HG02571 (cell line): ENCODE data around the gene KNDC1.

Experiments used
- ATAC-seq: cut with Tn5 transposase; IDR thresholded peaks from one replicate; pipeline ENCODE4 v1.9.1; 2021; ENCODE audit warnings: mild to moderate bottlenecking, moderate library complexity; ENCODE audit not compliant: unreplicated experiment

KNDC1 gene

DNA sequence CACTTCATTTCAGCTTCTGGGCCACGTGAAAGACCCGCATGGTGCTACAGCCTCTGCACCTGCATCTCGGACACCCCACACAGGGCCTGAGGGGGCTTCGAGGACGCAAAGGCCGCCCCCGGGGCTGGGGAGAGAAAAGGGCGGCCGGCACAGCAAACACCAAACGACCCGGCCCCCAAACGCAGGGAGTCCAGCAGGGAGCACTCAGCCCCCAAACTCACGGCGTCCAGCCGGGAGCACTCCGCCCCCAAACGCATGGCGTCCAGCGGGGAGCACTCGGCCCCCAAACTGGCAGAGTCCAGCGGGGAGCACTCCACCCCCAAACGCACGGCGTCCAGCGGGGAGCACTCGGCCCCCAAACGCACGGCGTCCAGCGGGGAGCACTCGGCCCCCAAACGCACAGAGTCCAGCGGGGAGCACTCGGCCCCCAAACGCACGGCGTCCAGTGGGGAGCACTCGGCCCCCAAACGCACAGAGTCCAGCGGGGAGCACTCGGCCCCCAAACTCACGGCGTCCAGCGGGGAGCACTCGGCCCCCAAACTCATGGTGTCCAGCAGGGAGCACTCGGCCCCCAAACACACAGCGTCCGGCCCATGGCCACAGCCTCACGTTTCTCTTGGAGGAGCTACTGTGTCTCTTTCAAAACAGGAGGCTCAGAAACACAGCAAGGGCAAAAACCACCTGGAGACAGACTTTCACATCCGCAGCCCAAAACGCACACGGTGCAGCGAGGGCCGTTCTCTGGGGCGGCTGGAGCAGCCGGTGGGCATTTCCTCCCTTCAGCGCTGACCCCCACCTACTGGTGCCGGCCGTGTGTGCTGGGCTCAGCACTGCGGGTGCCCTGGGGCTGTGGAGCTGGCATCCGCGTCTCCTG, 43.0 kb downstream of the KNDC1 start:
- no peak for ATAC-seq

DNA sequence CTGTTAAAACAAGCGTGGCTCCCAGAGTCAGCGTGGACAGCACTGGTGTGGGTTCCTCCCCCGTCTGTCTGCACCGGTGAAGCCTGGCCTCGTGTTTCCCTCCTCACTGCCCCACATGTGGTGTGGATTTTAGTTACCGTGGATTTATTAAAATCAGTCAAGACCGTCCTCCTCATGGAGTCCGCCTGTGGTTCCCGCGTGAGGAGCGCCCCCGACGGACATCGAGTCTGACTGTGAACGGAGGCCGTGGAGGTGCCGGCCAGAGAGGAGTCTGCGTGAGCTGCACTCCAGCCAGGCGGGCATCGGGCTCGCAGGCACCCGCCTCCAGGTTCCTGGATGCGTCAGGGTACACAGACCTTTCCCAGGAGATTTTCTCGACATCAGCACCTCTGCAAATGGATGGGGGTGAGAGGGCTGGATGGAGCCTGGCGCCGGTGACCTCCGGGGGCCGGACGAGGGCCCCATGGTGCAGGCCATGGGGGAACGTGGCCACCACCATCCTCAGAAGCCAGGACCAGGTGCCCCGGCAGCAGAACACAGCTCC, 43.7 kb downstream of the KNDC1 start:
- no peak for ATAC-seq

DNA sequence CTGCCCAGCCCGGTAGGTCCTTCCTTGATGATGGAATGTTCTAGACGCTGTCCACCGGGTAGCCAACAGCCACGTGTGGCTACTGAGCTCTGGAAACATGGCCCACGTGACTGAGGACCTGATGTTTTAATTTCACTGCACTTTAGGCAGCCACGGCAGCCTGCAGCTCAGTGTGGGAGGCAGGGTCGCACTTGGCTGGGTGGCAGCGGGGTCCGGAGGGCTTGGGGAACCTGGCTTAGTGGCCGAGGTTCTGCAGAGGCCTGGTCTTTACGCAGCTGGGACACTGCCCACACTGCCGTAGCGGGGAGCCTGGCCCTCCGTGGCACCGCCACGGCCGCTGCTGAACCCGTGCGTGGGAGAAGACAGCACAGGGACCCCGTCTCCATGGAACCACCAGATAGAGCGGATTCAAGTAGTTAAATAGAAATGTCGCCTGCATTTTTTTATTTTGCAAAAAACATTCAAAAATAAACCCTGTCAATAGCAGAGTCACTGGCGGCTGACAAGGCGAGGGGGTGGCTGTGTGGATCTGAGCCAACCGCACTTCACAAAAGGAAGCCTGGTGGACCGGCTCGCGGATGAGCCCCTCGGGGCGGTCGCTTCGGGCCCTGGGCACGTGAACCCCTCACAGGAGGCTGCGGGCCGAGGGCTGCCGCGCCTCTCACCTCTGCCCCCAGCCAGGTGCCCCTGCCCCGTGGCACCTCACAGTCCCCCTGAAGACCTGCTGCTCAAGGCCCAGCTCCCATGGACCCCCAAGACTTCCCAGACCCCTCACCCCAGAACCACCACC, 44.4 kb downstream of the KNDC1 start:
- ATAC-seq: no peak

DNA sequence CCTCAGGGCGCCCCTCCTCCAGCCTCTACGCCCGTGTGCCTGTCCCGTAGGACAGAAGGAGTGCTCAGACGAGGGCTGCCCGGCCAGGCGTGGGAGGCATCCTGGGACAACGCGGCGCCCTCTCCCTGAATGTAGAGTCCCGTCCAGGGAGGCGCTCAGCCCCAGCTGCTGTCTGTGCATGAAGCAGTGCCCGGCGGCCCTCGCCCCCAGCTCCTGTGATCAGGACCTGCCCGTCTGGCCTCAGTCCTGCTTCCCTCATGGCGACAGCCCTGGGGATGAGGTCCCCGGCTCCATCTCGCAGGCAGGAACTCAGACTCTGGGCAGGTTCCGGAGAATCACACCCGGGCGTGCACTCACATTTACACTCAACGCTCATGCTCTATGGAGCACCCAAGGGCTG, 45.1 kb downstream of the KNDC1 start:
- ATAC-seq: no peak

DNA sequence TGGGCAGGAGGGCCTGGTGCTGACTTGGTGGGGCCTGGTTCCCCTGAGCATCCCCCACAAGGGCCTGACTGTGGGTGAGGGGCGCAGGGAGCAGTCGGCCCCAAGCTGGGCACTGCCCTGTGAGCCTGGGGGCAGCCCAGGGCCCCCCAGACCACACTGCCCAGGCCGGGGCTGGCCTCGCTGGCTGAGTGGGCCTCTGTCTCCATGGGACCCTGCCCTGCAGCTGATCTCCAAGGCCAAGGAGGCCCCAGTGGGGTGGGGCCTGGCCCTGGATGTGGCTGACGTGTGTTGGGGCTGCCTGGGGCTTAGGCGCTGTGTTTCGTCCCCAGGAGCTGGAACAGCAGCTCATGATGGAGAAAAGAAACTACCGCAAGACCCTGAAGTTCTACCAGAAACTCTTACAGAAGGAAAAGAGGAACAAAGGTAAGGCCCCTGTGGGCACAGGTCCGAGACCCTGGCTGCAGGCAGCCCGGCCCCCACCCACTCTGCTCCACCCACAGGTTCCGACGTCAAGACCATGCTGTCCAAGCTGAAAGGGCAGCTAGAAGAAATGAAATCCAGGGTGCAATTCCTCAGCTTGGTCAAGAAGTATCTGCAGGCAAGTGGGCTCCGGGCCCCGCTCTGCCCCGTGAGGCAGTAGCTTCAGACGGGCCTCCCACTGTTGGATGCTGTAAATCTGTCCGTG, 46.5 kb downstream of the KNDC1 start:
- no peak for ATAC-seq

DNA sequence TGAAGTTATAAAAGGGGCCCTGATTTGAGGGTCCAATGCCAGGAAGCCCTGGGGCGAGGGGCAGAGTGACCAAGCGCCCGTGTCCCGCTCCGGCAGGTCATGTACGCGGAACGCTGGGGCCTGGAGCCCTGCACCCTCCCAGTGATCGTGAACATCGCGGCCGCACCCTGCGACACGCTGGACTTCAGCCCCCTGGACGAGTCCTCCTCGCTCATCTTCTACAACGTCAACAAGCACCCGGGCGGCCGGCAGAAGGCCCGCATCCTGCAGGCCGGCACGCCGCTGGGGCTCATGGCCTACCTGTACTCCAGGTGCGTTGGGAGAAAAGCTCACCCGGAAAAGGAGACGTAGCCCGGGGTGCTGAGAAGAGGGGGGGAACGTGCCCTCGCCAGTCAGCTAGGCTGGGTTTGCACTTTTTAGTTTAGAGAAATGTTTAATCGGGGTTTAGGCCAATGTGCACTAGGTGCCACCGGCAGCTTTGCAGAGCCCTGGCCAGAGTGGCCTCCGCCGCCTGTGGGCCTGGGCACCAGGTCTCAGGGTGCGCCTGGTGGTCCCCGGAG, 47.1 kb downstream of the KNDC1 start:
- no peak for ATAC-seq

DNA sequence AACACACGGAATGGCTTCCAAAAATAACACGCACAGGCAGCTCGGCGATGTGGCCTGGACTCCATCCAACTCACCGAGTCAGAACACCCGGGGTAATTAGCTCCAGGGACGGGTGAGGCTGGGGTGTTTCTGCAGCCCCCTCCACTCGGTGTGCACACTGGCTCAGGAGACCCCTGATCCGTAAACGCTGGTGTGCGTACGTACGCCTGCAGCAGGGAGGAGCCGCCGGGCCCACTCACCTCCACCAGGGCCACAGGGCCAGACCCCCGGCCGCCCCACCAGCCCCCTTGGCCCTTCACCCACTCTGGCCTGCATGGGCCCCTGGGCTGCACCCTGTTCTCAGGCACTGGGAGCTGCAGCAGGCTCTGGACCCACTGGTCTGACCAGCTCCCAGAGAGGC, 47.6 kb downstream of the KNDC1 start:
- no peak for ATAC-seq

DNA sequence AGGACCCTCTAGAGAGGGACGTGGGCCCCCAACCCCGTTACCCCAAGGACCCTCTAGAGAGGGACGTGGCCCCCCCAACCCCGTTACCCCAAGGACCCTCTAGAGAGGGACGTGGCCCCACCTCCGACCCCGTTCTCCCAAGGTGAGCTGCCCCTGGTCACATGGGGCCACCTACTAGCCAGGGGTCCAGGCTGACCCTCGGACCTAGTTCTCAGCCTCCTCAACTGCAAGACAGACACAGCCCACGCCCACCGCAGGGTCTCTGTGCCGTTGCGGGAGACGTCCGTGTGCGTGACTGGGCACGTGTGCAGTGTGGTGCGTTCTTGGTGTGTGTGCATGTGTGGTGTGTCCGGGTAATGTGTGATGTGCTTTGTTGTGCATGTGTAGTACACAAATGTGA, 48.4 kb downstream of the KNDC1 start:
- ATAC-seq: no peak

DNA sequence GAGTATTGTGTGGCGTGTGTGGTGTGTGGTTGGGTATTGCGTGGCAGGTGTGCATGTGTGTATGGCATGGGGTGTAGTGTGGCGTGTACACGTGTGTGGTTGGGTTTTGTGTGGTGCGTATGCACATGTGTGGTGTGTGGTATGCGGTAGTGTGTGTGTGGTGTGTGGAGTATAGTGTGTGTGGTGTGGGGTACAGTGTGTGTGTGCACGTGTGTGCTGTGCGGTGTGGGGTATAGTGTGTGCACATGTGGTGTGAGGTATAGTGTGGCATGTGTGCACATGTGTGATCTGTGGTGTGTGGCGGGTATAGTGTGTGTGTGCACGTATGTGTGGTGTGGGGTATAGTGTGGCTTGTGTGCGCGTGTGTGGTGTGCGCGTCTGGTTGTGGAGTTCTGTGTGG, 49.1 kb downstream of the KNDC1 start:
- ATAC-seq: no peak

DNA sequence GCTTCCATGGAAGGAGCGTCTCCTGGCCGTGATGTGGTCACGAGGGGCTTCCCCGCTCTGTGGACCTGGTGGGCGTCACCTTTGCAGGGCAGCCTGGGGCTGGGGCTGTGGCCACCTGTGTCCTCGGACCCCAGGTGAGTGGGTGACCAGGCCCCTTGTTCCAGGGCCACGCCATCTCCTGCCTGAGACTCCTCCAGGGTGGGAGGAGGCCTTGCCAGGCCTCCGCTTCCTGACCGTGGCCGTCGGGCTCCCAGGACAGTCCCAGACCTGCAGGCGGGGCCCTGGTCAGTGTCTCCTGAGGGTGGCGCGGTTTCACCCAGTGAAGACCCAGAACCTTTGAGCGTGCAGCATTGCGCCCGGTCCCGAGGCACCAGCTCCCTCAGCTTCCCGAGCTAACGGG, 49.6 kb downstream of the KNDC1 start:
- no peak for ATAC-seq

DNA sequence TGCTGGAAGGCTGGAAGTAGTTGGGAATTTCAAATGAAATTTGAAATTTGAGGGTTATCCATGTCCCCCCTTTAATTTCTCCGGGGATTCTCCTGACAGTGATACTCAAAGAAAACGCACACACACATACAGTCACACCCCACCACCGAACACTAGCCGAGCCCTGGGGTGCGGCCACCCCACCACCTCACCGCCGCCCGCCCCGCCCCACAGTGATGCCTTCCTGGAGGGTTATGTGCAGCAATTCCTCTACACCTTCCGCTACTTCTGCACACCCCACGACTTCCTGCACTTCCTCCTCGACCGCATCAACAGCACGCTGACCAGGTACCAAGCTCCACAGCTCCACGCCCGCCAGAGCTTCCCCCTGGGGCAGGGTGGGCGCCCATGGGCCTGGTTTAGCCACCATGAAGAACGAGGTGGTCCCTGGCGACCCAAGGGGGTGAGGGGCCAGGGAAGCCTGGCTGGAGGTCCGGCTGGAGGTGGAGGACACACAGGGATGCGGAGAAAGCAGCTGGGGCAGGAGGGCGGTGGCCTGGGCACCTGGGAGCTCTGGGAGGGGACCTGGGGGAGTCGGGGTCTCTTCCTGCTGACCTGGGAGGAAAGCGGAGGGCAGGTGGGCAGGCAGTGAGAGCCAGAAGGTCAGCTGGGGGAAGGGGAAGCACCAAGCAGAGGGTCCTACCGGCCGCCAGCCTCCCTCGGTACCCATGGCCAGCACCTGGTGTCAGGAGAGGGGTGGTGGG, 50.5 kb downstream of the KNDC1 start:
- no peak for ATAC-seq

DNA sequence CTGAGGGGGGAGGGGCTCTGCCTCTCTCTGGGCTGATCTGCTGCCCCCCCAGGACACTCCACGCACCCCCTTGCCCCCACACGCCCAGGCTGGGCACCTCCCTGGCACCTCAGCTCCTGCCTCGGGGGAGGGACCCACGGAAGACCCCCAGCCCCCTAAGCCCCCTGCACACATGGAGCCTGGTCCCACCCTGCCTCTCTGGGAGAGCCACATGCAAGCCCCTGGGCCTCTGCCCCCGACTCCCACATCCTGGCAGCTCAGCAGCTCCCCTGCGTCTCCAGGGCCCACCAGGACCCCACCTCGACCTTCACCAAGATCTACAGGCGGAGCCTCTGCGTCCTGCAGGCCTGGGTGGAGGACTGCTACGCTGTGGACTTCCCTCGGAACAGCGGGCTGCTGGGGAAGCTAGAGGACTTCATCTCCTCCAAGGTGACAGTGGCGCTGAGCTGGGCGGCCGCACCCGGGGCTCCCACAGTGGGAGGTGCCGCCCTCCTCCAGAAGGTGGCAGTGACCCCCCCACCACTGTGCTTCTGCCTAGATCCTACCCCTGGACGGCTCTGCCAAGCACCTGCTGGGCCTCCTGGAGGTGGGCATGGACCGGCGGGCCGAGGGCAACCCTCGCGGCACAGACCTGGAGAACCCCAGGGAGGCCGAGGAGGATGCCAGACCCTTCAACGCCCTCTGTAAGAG, 51.3 kb downstream of the KNDC1 start:
- no peak for ATAC-seq

DNA sequence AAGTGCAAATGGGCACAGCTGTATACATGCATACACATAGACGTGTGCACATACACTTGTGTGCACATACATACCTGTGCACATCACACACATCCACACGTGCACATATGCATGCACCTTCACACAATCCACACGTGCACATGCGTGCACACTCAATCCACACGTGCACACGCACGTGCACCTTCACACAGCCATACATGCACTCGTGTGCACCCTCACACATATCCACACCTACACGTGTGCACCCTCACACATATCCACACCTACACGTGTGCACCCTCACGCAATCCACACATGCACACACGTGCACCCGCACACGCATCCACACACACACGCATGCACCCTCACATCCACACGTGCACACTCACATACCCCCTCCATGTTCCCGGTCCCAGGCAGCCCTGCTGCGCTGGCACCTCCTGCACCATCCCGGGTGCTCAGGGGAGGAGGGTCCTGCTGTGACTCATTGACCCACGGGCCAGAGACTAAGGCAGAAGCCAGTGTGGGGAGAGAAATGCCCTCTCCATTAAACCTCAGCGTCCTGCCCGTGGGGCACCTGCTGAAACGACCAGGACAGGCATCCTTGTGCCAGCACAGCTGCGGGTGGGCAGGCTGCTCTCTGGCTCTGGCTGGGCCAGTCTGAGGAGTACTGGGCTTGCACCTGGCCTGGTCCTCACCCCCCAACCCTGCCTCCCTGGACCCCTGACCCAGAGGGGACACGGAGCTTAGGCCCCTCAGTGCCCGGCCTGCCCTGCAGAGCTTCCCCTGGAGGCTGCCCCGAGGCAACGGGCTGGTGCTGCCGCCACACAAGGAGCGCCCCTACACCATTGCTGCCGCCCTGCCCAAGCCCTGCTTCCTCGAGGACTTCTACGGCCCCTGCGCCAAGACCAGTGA, 52.2 kb downstream of the KNDC1 start:
- ATAC-seq: no peak

DNA sequence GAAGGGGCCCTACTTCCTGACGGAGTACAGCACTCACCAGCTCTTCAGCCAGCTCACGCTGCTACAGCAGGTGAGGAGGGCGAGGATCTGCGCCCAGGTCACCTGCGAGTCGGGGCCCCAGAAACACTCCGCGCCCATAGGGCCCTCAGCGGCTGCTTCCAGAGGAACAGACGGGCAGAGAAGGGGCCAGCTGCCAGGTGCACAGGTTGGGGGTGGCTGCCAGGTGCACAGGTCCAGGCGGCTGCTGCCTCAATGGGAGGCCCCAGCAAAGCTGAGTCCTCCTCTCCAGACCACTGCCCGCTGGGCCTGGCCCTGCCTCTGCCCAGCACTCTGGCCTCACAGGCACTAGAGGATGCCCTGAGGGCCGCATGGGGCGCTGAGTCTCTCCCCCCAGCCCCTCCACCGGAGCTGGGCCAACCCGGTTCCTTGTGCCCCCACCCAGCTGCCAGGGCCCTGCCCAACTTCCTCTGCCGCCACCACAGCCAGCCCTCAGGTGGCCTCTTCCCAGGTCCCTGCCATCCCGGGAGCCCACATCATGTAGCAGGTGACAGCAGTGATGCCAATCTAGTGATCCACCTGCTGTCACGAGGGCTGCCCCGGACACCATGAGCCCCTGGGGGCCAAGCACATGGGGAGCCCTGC, 53.0 kb downstream of the KNDC1 start:
- no peak for ATAC-seq

DNA sequence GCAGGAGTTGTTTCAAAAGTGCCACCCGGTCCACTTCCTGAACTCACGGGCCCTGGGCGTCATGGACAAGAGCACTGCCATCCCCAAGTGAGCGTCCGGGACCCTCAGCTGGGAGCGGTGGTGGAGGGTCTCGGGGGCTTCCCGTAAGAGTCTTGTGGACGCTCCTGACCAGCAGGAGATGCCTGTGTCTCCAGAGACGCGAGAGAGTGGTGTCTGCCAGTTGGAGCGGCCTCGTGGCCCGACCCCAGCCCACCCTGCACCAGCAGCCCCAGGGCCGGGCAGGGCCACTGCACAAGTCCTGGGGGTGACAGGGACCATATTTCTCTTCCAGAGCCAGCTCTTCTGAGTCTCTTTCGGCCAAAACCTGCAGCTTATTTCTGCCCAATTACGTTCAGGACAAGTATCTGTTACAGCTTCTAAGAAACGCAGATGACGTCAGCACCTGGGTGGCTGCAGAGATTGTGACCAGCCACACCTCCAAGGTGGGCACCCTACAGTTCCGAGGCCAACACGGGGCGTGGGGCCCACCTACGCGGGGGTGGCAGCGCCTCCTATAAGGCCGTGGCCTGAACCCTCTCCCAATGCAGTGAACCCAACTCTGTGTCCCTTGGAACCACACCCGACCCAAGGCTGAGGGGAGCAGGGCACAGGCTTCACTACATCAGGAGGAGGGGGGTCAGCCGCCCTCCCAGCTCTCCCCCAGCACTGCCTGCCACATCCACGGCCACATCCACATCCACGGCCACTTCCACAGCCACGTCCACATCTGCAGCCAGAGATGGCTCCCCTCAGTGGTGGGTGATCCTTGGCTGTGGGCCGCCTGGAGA, 53.8 kb downstream of the KNDC1 start:
- no peak for ATAC-seq

DNA sequence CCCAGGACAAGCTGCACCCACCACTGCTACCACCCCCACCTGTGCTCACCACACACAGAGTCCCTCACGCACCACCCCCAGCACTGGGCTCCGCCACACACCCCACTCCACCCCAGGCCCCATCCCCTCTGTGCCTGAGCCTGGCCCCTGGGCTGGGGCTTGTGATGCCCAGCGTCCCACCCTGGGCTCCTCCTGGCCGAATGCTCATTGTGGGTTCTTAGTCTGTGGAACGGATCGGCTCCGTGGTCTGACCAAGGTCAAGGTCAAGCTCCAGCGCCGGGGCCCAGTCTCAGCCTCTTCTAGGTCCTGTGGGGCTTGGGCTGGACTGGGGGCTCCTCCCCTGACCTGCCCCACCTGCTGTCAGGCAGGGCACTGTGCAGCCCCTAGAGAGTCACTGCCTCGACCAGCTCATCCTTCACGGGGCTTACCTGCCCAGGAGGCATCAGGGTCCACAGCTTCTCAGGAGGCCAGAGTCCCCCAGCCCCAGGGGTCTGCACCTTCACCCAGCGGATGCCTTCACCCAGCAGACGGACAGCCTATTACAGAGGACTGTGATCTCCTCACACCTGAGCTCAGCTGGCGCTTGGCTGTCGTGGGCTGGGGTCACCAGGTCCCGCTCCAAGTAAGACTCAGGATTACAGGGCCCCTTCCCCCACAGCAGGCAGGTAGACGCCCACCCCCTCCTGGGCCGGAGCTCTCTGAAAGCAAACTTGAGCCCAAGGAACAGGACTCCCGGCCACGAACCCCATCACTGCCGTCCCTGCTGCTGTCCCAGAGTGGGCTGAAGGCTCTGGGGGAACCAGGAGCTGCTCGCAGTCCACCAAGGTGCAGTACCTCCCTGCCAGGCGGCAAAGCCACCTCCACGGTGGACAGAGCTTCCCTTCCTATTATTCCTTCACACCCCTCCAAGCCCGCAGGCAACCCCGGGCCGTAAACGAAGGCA, 54.7 kb downstream of the KNDC1 start:
- ATAC-seq: no peak
